Right cardiac atrium (tissue), 5 donors: ENCODE measurements around the gene RAPGEF5. TPM values are rescaled to one million over a fixed set of nuclear protein-coding genes. Genes with fewer than 3 reads are reported as not detected.

ENCODE experiments used
- ATAC-seq, 2 donors: fragments of 200-7000 bp; cut with Tn5 transposase; one replicate each; pipeline versions ENCODE4 v1.8.0 to v1.9.1; 2020; ENCODE audit warnings: moderate library complexity in 2 of 2, mild to moderate bottlenecking in 1 of 2
- DNase-seq, 3 donors: peaks; one replicate each; pipeline ENCODE4 v3.0.0-alpha.2; 2020
- H3K27ac ChIP-seq: one replicate; pipeline ENCODE4 v1.5.1; 2013; ENCODE audit warnings: mild to moderate bottlenecking, low read length, control low read depth, moderate library complexity
- H3K27me3 ChIP-seq: one replicate; pipeline ENCODE4 v1.6.1; 2013; ENCODE audit not compliant: control insufficient read depth, insufficient read depth
- H3K4me1 ChIP-seq: one replicate; pipeline ENCODE4 v1.6.1; 2013; ENCODE audit warnings: low read length; ENCODE audit not compliant: control insufficient read depth, insufficient read depth
- H3K4me3 ChIP-seq: one replicate; pipeline ENCODE4 v1.5.1; 2013; ENCODE audit warnings: low read length, control low read depth
- H3K9me3 ChIP-seq: one replicate; pipeline ENCODE4 v1.6.1; 2013; ENCODE audit warnings: low read length; ENCODE audit not compliant: control insufficient read depth
- WGBS: extraction: QIAGEN DNeasy Blood & Tissue Kit; methylation state at CpG from one replicate; pipeline ENCODE4 v1.1.7; 2013; 5-methylcytosine and 5-hydroxymethylcytosine counted together
- intact Hi-C, 4 donors: fragments of 100-400 bp; cut with DNase I; formaldehyde crosslinking; loops; one replicate each; pipeline versions ENCODE4 v1.11.0 to v1.14.0; 2022 to 2023
- polyA plus RNA-seq: library from polyadenylated mRNA; stranded (reverse); fragments of 200-250 nt; gene quantifications from one replicate; pipeline ENCODE4 v1.2.3, GENCODE V29; 2013
- total RNA-seq, 4 donors: library from RNA; stranded (reverse); fragmentation: NEBNext Ultra II Directional; extraction: Animal tissue kit (Norgen Biotek cat#: 25700); gene quantifications; one replicate each; pipeline ENCODE4 v1.2.1, GENCODE V29; 2021
- donor health status: healthy with polysubstance abuse.
- donor health status: DM: no; HTN: yes; CAD: no.
- donor health status: DM: no; HTN: no; CAD: no.
- donor health status: DM: no; HTN: yes; CAD: no; lungs with severe emphysema.
- donor health status: DM: yes; HTN: yes; CAD: no.

RAPGEF5 gene
- total and polyA plus RNA-seq, 5 donors, result 8.7 to 30.8 (median 27.2) TPM

GRCh38 chr7:22189230-22189629 lies 167.7 kb downstream of the RAPGEF5 start:
- Histone ChIP-seq H3K4me1 (no peaks in the 10 kb centered on the region), H3K4me3 (no peak overlapping the region), H3K9me3 (no peaks in the 10 kb centered on the region), H3K27me3 (no peaks in the 10 kb centered on the region), H3K27ac (no peak overlapping the region)
- WGBS, result 86% methylated on average over 3 of the region's 3 CpGs
- DNase-seq, result no peak
- no peak for ATAC-seq
- intact Hi-C loops, result no loop called here

GRCh38 chr7:22187691-22188348 lies 169.1 kb downstream of the RAPGEF5 start:
- intact Hi-C loops, result no loop called here
- H3K27ac ChIP-seq, result no peak overlapping the region
- no peak overlapping the region for H3K4me3 ChIP-seq
- H3K27me3 ChIP-seq, result no peaks in the 10 kb centered on the region
- 93% methylated on average over 6 of the region's 6 CpGs for WGBS
- ATAC-seq (no peak), DNase-seq (no peak)
- H3K9me3 ChIP-seq, result no peaks in the 10 kb centered on the region
- H3K4me1 ChIP-seq, result no peaks in the 10 kb centered on the region

GRCh38 chr7:22185559-22185958 lies 171.4 kb downstream of the RAPGEF5 start:
- ATAC-seq (no peak), DNase-seq (no peak)
- Histone ChIP-seq H3K27me3 (no peaks in the 10 kb centered on the region), H3K4me1 (no peaks in the 10 kb centered on the region), H3K27ac (no peak overlapping the region), H3K9me3 (no peaks in the 10 kb centered on the region), H3K4me3 (no peak overlapping the region)
- WGBS, result 89% methylated on average over 1 of the region's 1 CpG
- intact Hi-C loops, result no loop called here

GRCh38 chr7:22184549-22185199 lies 172.3 kb downstream of the RAPGEF5 start:
- Histone ChIP-seq H3K9me3 (no peaks in the 10 kb centered on the region), H3K27ac (no peak overlapping the region), H3K4me3 (no peak overlapping the region), H3K27me3 (no peaks in the 10 kb centered on the region), H3K4me1 (no peaks in the 10 kb centered on the region)
- ATAC-seq, result no peak
- 88% methylated on average over 5 of the region's 5 CpGs for WGBS
- intact Hi-C loops, result no loop called here
- no peak for DNase-seq

- no peaks in the 10 kb centered on the region for H3K9me3 ChIP-seq
- H3K4me3 ChIP-seq, result no peak overlapping the region
- intact Hi-C loops, result no loop called here
- DNase-seq, result no peak
- H3K27me3 ChIP-seq, result no peaks in the 10 kb centered on the region
- no peaks in the 10 kb centered on the region for H3K4me1 ChIP-seq
- 73% methylated on average over 6 of the region's 6 CpGs for WGBS
- H3K27ac ChIP-seq, result no peak overlapping the region
- ATAC-seq, result no peak
Measured at GRCh38 chr7:22183522-22184280, 173.3 kb downstream of the RAPGEF5 start.

GRCh38 chr7:22182149-22182548 lies 174.8 kb downstream of the RAPGEF5 start:
- H3K4me1 ChIP-seq, result no peaks in the 10 kb centered on the region
- H3K9me3 ChIP-seq, result no peaks in the 10 kb centered on the region
- intact Hi-C loops, result no loop called here
- H3K27me3 ChIP-seq, result no peaks in the 10 kb centered on the region
- ATAC-seq (no peak), DNase-seq (no peak)
- H3K27ac ChIP-seq, result no peak overlapping the region
- 71% methylated on average over 4 of the region's 4 CpGs for WGBS
- no peak overlapping the region for H3K4me3 ChIP-seq

GRCh38 chr7:22181663-22182062 lies 175.3 kb downstream of the RAPGEF5 start:
- H3K27ac ChIP-seq, result no peak overlapping the region
- WGBS, result 80% methylated on average over 1 of the region's 1 CpG
- no peaks in the 10 kb centered on the region for H3K9me3 ChIP-seq
- intact Hi-C loops, result no loop called here
- no peak overlapping the region for H3K4me3 ChIP-seq
- no peak for DNase-seq
- H3K27me3 ChIP-seq, result no peaks in the 10 kb centered on the region
- H3K4me1 ChIP-seq, result no peaks in the 10 kb centered on the region
- ATAC-seq, result no peak

- Histone ChIP-seq H3K27me3 (no peaks in the 10 kb centered on the region), H3K4me1 (no peaks in the 10 kb centered on the region), H3K27ac (no peak overlapping the region), H3K9me3 (no peaks in the 10 kb centered on the region), H3K4me3 (no peak overlapping the region)
- DNase-seq (no peak), ATAC-seq (no peak)
- WGBS, result 80% methylated on average over 4 of the region's 4 CpGs
- intact Hi-C loops, result no loop called here
Measured at GRCh38 chr7:22179442-22179879, 177.5 kb downstream of the RAPGEF5 start.

- Histone ChIP-seq H3K9me3 (no peaks in the 10 kb centered on the region), H3K27me3 (no peaks in the 10 kb centered on the region), H3K4me1 (no peaks in the 10 kb centered on the region), H3K4me3 (no peak overlapping the region), H3K27ac (no peak overlapping the region)
- ATAC-seq, result no peak
- DNase-seq, result no peak
- intact Hi-C loops, result no loop called here
- 56% methylated on average over 1 of the region's 1 CpG for WGBS
Measured at GRCh38 chr7:22178735-22179134, 178.2 kb downstream of the RAPGEF5 start.

- no peaks in the 10 kb centered on the region for H3K9me3 ChIP-seq
- no peak overlapping the region for H3K27ac ChIP-seq
- H3K4me1 ChIP-seq, result no peaks in the 10 kb centered on the region
- 95% methylated on average over 3 of the region's 3 CpGs for WGBS
- intact Hi-C loops, result no loop called here
- no peak for DNase-seq
- ATAC-seq, result peak in 1 of 2 donors; percentile 23
- no peaks in the 10 kb centered on the region for H3K27me3 ChIP-seq
- H3K4me3 ChIP-seq, result no peak overlapping the region
Measured at GRCh38 chr7:22176791-22177412, 180.1 kb downstream of the RAPGEF5 start.

GRCh38 chr7:22174574-22174953 lies 182.4 kb downstream of the RAPGEF5 start:
- ATAC-seq, result peak; percentile 26 to 66
- Histone ChIP-seq H3K9me3 (no peaks in the 10 kb centered on the region), H3K27me3 (no peaks in the 10 kb centered on the region), H3K4me3 (no peak overlapping the region), H3K4me1 (no peaks in the 10 kb centered on the region), H3K27ac (no peak overlapping the region)
- intact Hi-C loops, result no loop called here
- no peak for DNase-seq
